A673 (cell line): ENCODE results near the gene CLEC3B. TPM values are rescaled to one million over a fixed set of nuclear protein-coding genes. Genes with fewer than 3 reads are reported as not detected.
"Not testable (repeated sequence)": the region's sequence is repeated elsewhere in the genome, so short reads cannot be mapped to it uniquely, and the experiment has no call there.

Experiments used
- BruUV-seq: library from RNA; stranded (reverse); fragments of 400-500 nt; replicated peaks from 2 replicates; lab custom pipeline; 2021; lab: Mats Ljungman, UMichigan
- CTCF ChIA-PET: fragments of 300-600 bp; sonication (Branson Sonifier 250); formaldehyde crosslinking; loops from one replicate; lab custom pipeline; 2022; ENCODE audit warnings: antibody characterized with exemption; lab: Charles Lee
- POLR2A ChIA-PET: fragments of 300-600 bp; sonication (Branson Sonifier 250); formaldehyde crosslinking; loops from one replicate; lab custom pipeline; 2022; ENCODE audit warnings: antibody characterized with exemption; ENCODE audit not compliant: low non-redundant PET; lab: Charles Lee
- DNase-seq: peaks from one replicate; pipeline ENCODE4 v3.0.0-alpha.2; 2015; ENCODE audit warnings: low spot score
- H3K27ac ChIP-seq: fragments of 200-600 bp; sonication (generic); 2 replicates; pipeline ENCODE4 v1.5.1; 2016; ENCODE audit warnings: mixed run types, low read depth, mild to moderate bottlenecking, mixed read lengths, antibody characterized with exemption, low read length; ENCODE audit not compliant: poor library complexity, severe bottlenecking
- H3K27me3 ChIP-seq: fragments of 200-600 bp; sonication (generic); replicated peaks from 2 replicates; pipeline ENCODE4 v1.6.1; 2017; ENCODE audit warnings: mixed run types, low read depth, mild to moderate bottlenecking, mixed read lengths, antibody characterized with exemption, low read length; ENCODE audit not compliant: insufficient read depth, poor library complexity
- H3K36me3 ChIP-seq: fragments of 200-600 bp; sonication (generic); 2 replicates; pipeline ENCODE4 v1.6.1; 2016; ENCODE audit warnings: mixed run types, mild to moderate bottlenecking, mixed read lengths, antibody characterized with exemption, low read length; ENCODE audit not compliant: insufficient read depth, poor library complexity, severe bottlenecking
- H3K4me1 ChIP-seq: fragments of 200-600 bp; sonication (generic); 2 replicates; pipeline ENCODE4 v1.6.1; 2017; ENCODE audit warnings: mixed run types, mild to moderate bottlenecking, mixed read lengths, antibody characterized with exemption, low read length; ENCODE audit not compliant: insufficient read depth, poor library complexity, severe bottlenecking
- H3K4me3 ChIP-seq: fragments of 200-600 bp; sonication (generic); 2 replicates; pipeline ENCODE4 v1.5.1; 2016; ENCODE audit warnings: low read depth, mixed run types, mild to moderate bottlenecking, mixed read lengths, low read length; ENCODE audit not compliant: poor library complexity, severe bottlenecking
- H3K9me3 ChIP-seq: fragments of 200-600 bp; sonication (generic); 2 replicates; pipeline ENCODE4 v1.6.1; 2016; ENCODE audit warnings: mixed run types, low read depth, mild to moderate bottlenecking, mixed read lengths, antibody characterized with exemption, low read length; ENCODE audit not compliant: poor library complexity, severe bottlenecking
- EZH2 ChIP-seq: fragments of 200-600 bp; sonication (generic); IDR thresholded peaks from 2 replicates; pipeline ENCODE4 v1.6.1; 2017; ENCODE audit warnings: borderline replicate concordance, low read depth, mild to moderate bottlenecking, mixed read lengths, antibody characterized with exemption, low read length; ENCODE audit not compliant: poor library complexity, severe bottlenecking
- intact Hi-C: fragments of 100-400 bp; cut with micrococcal nuclease; formaldehyde crosslinking; loops from one replicate; pipeline ENCODE4 v1.10.0; 2022; ENCODE audit not compliant: unreplicated experiment
- total RNA-seq: library from RNA; stranded (reverse); gene quantifications from 2 replicates; pipeline ENCODE4 v1.2.3, GENCODE V29; 2021
- TF ChIP-seq, protein P1 (sequence below): fragments of 300-800, 200-600 bp; sonication (generic); conservative IDR thresholded peaks from 2 replicates; pipeline ENCODE4 v1.5.1; 2017; ENCODE audit warnings: low read depth, mild to moderate bottlenecking, antibody characterized with exemption, low read length, moderate library complexity, mixed read lengths

The CLEC3B gene
- total RNA-seq, 1 experiment from 2014 or later, result 1.0 TPM

DNA sequence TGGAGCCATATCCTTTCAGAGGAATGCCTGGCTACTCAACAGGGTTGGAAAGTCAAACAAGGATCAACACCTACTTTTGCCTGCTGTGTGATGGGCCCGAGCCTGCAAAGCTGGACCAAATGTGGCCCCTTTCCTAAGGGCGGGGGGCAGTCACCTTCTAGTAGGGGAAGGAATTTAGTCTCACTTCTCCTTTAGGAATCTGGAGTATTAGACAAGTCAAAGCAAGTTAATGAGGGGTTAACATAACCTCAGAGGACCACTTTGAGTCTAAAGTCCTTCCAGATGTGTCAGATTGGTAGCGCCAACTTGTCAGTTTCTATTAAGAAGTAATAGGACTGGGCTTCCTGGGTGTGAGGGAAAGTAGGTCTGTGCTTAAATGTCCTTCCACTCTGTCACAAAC is 43.3 kb upstream of the CLEC3B start:
- ChIA-PET POLR2A (no interaction called here), CTCF (no interaction called here)
- TF ChIP-seq, protein P1, sequence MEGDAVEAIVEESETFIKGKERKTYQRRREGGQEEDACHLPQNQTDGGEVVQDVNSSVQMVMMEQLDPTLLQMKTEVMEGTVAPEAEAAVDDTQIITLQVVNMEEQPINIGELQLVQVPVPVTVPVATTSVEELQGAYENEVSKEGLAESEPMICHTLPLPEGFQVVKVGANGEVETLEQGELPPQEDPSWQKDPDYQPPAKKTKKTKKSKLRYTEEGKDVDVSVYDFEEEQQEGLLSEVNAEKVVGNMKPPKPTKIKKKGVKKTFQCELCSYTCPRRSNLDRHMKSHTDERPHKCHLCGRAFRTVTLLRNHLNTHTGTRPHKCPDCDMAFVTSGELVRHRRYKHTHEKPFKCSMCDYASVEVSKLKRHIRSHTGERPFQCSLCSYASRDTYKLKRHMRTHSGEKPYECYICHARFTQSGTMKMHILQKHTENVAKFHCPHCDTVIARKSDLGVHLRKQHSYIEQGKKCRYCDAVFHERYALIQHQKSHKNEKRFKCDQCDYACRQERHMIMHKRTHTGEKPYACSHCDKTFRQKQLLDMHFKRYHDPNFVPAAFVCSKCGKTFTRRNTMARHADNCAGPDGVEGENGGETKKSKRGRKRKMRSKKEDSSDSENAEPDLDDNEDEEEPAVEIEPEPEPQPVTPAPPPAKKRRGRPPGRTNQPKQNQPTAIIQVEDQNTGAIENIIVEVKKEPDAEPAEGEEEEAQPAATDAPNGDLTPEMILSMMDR, result no peak
- no peak for TF ChIP-seq EZH2

GRCh38 chr3:44983484-44983941 is 42.6 kb upstream of the CLEC3B start:
- ChIA-PET POLR2A (no interaction called here), CTCF (no interaction called here)
- H3K27ac ChIP-seq, result peak overlapping the region; percentile 40
- no TSS peak for BruUV-seq
- H3K9me3 ChIP-seq, result no peaks in the 10 kb centered on the region
- intact Hi-C loops, result no loop called here
- H3K4me1 ChIP-seq, result peaks cover 13% of the 10 kb centered on the region
- DNase-seq, result no peak
- no peak for TF ChIP-seq EZH2
- TF ChIP-seq, protein P1, result no peak
- H3K4me3 ChIP-seq, result no peak overlapping the region
- peaks cover 6% of the 10 kb centered on the region for H3K36me3 ChIP-seq
- H3K27me3 ChIP-seq, result no peaks in the 10 kb centered on the region

More for the DNA sequence above, 43.3 kb upstream of the CLEC3B start:
- Histone ChIP-seq H3K9me3 (no peaks in the 10 kb centered on the region), H3K27me3 (no peaks in the 10 kb centered on the region), H3K27ac (peak overlapping the region; percentile 37), H3K4me1 (peaks cover 13% of the 10 kb centered on the region), H3K36me3 (peaks cover 6% of the 10 kb centered on the region), H3K4me3 (no peak overlapping the region)
- no peak for DNase-seq
- BruUV-seq, result no TSS peak
- intact Hi-C loops, result no loop called here

DNA sequence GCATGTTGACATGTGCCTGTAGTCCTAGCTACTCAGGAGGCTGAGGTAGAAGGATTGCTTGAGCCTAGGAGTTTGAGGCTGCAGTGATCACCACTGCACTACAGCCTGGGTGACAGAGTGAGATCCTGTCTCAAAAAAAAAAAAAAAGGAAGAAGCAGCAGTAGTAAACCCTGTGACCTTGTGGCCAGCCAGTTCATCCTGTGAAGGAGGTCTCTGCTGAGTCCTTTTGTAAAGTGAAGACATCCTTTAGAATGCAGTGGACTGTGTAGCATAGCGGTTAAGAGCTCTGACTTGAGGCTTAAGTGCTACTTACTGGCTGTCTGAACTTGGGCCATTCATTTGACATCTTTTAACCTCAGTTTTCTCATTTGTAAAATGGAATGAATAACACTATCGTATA is 41.8 kb upstream of the CLEC3B start:
- Histone ChIP-seq H3K9me3 (no peaks in the 10 kb centered on the region), H3K4me3 (no peak overlapping the region), H3K36me3 (peaks cover 7% of the 10 kb centered on the region), H3K4me1 (peaks cover 13% of the 10 kb centered on the region), H3K27me3 (no peaks in the 10 kb centered on the region), H3K27ac (no peak overlapping the region)
- CTCF ChIA-PET, result no interaction called here
- intact Hi-C loops, result no loop called here
- no peak for TF ChIP-seq EZH2
- TF ChIP-seq, protein P1, result no peak
- POLR2A ChIA-PET, result interaction anchor here (0.6 kb wide), 1 partner anchor 235 kb away, joined by 8 read pairs; no protein-coding TSS in a partner anchor
- DNase-seq, result no peak
- BruUV-seq, result no TSS peak

GRCh38 chr3:44986330-44986729 is 39.8 kb upstream of the CLEC3B start:
- CTCF ChIA-PET, H3K4me3 ChIP-seq, intact Hi-C loops, DNase-seq, H3K27ac ChIP-seq, H3K4me1 ChIP-seq, H3K9me3 ChIP-seq, H3K27me3 ChIP-seq, BruUV-seq, POLR2A ChIA-PET: not testable (repeated sequence)
- H3K36me3 ChIP-seq, result peaks cover 21% of the 10 kb centered on the region
